ENCODE measurements around the gene C1orf35. TPM values are rescaled to one million over a fixed set of nuclear protein-coding genes. Genes with fewer than 3 reads are reported as not detected.

C1orf35 gene
- total RNA-seq, 1 donor from 2014 or later = 8.9 TPM

DNA sequence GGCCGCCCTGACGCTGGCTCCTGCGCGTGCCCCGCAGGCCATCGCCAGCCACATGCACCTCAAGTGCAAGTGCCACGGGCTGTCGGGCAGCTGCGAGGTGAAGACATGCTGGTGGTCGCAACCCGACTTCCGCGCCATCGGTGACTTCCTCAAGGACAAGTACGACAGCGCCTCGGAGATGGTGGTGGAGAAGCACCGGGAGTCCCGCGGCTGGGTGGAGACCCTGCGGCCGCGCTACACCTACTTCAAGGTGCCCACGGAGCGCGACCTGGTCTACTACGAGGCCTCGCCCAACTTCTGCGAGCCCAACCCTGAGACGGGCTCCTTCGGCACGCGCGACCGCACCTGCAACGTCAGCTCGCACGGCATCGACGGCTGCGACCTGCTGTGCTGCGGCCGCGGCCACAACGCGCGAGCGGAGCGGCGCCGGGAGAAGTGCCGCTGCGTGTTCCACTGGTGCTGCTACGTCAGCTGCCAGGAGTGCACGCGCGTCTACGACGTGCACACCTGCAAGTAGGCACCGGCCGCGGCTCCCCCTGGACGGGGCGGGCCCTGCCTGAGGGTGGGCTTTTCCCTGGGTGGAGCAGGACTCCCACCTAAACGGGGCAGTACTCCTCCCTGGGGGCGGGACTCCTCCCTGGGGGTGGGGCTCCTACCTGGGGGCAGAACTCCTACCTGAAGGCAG, 44.0 kb downstream of the C1orf35 start:
- intact Hi-C loops (cut with DNase I) = no loop called here

DNA sequence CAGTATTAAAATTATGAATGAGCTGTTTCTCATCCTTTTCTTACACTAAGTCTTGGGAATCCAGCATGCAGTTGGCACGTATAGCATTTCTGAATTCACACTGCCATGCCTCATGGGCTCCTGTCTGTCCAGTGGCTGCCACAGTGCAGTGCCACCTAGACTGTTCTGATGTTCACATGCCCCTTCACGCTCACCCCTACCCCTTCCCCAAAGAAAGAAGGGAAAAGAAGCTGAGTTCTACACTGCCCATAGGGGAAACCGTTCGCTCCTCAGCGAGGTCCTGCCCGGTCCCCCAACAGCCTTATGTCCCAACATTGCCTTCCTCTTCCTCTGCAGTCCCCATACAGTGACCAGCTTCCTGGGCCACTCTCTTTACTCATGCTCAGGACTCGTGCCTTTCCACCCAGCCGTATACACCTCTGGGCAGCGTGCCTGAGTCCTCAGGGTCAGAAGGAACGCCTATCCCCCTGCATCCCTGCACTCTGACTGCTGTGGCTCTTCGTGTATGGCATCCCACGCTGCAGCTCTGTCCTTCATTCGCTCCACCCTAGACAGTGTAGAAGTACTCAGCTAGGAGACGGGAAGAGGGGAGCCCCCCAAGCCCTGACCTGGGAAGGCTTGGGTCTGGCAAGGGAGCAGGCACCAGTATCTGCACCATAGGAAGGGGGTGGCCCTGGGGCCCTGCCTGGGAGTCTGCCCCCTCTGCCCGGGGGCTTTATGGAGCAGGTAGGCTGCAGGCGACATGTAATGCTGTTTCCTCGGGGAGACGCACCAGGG, 44.8 kb downstream of the C1orf35 start:
- intact Hi-C loops (cut with DNase I) = no loop called here
- DNase-seq (ENCODE audit: low spot score) = peak; percentile 63

More for the DNA sequence above, 44.0 kb downstream of the C1orf35 start:
- DNase-seq (ENCODE audit: low spot score) = peak; percentile 71

Small RNAs within 50 kb of the gene (microRNA-seq; reads per million reads assigned to microRNA genes)
- gene MIR3620 = not detected

Other genes with a start within 250 kb of the C1orf35 start
- 6.5 TPM for gene WNT9A, start 155.4 kb downstream of the C1orf35 start, total RNA-seq
- gene WNT3A, start 96.3 kb downstream of the C1orf35 start, total RNA-seq = not detected
- 332 TPM for gene ARF1, start 20.6 kb downstream of the C1orf35 start, total RNA-seq
- 39.7 TPM for gene MRPL55, start 6.0 kb upstream of the C1orf35 start, total RNA-seq
- gene GUK1, start 37.0 kb upstream of the C1orf35 start, total RNA-seq = 213 TPM
- gene GJC2, start 46.6 kb upstream of the C1orf35 start, total RNA-seq = 1.6 TPM
- gene IBA57, start 62.5 kb upstream of the C1orf35 start, total RNA-seq = 16.6 TPM
- 396 TPM for gene OBSCN, start 104.7 kb upstream of the C1orf35 start, total RNA-seq

All from cardiac septum (tissue), 1 donor.